Upper lobe of left lung (tissue), 6 donors: ENCODE results near the gene CEP131. TPM values are rescaled to one million over a fixed set of nuclear protein-coding genes. Genes with fewer than 3 reads are reported as not detected.

Experiments
- ATAC-seq, 2 donors: fragments of 200-7000 bp; cut with Tn5 transposase; one replicate each; pipeline ENCODE4 v1.9.1; 2022; ENCODE audit warnings: mild to moderate bottlenecking in 2 of 2, moderate library complexity in 2 of 2; ENCODE audit not compliant: low FRiP score in 2 of 2
- DNase-seq, 2 donors: peaks; one replicate each; pipeline ENCODE4 v3.0.0-alpha.2; 2019 to 2020
- H3K27ac ChIP-seq, 4 donors: fragments of 200-600 bp; sonication (generic); one replicate each; pipeline ENCODE4 v1.5.1; 2016 to 2019
- H3K27me3 ChIP-seq, 4 donors: fragments of 200-600 bp; sonication (generic); one replicate each; pipeline ENCODE4 v1.5.1; 2017 to 2019
- H3K36me3 ChIP-seq, 4 donors: fragments of 200-600 bp; sonication (generic); one replicate each; pipeline ENCODE4 v1.5.1; 2016 to 2019
- H3K4me1 ChIP-seq, 4 donors: fragments of 200-600 bp; sonication (generic); one replicate each; pipeline ENCODE4 v1.5.1; 2018 to 2019
- H3K4me3 ChIP-seq, 4 donors: fragments of 200-600 bp; sonication (generic); one replicate each; pipeline ENCODE4 v1.5.1; 2017 to 2019; ENCODE audit warnings: mild to moderate bottlenecking in 2 of 4, moderate library complexity in 1 of 4
- H3K9me3 ChIP-seq, 4 donors: fragments of 200-600 bp; sonication (generic); one replicate each; pipeline ENCODE4 v1.5.1; 2018 to 2019
- CTCF ChIP-seq, 6 experiments: fragments of 450-650 bp in 4 of 6; fragments of 200-600 bp in 2 of 6; sonication (generic) in 2 of 6; IDR thresholded peaks; one replicate each; pipeline ENCODE4 v1.5.1; 2016 to 2019; ENCODE audit warnings: antibody characterized with exemption in 6 of 6
- EP300 ChIP-seq, 4 donors: sonication (generic); formaldehyde crosslinking; IDR thresholded peaks; one replicate each; pipeline ENCODE4 v1.5.1; 2017; ENCODE audit warnings: antibody characterized with exemption in 4 of 4, control low read depth in 2 of 4
- POLR2A ChIP-seq, 4 donors: fragments of 450-650 bp; IDR thresholded peaks; one replicate each; pipeline ENCODE4 v1.5.1; 2016 to 2017; ENCODE audit warnings: antibody characterized with exemption in 4 of 4, mild to moderate bottlenecking in 2 of 4
- POLR2AphosphoS5 ChIP-seq, 2 donors: sonication (generic); formaldehyde crosslinking; IDR thresholded peaks; one replicate each; pipeline ENCODE4 v1.5.1; 2017; ENCODE audit warnings: antibody characterized with exemption in 2 of 2
- WGBS, 2 donors: methylation state at CpG; one replicate each; pipeline ENCODE4 v1.1.5; 2017 to 2018; 5-methylcytosine and 5-hydroxymethylcytosine counted together
- total RNA-seq, 6 donors: library from RNA; depleted of rRNA in 4 of 6; stranded (reverse); fragments of >200 nt in 4 of 6; gene quantifications; one replicate each; pipeline versions ENCODE4 v1.1.0 to v1.2.1, GENCODE V29; 2016 to 2021
- donor health status: DM: no; HTN: no; CAD: no; lungs with moderate emphysema.
- donor health status: DM: no; HTN: yes; CAD: no; lungs with severe emphysema.

The CEP131 gene
- total RNA-seq, 6 donors from 2014 or later = 5.3 to 55.5 (median 12.6) TPM

- H3K36me3 ChIP-seq = peaks cover 15 to 42% (median 29%) of the 10 kb centered on the region in 4 donors
- TF ChIP-seq EP300 (IDR thresholded peaks at IDR 0.05) = no peak
- no peak for TF ChIP-seq POLR2A (IDR thresholded peaks at IDR 0.05)
- TF ChIP-seq CTCF (IDR thresholded peaks at IDR 0.05) = no peak
- TF ChIP-seq POLR2AphosphoS5 (IDR thresholded peaks at IDR 0.05) = no peak
- peaks cover 10 to 13% (median 12%) of the 10 kb centered on the region in 4 donors for H3K4me1 ChIP-seq
- WGBS, 2 donors = 91 to 92% methylated on average over 14 to 26 of the region's 31 CpGs
- H3K27me3 ChIP-seq = no peaks in the 10 kb centered on the region
- no peak overlapping the region for H3K4me3 ChIP-seq
- DNase-seq (peak in 1 of 2 donors; percentile 68), ATAC-seq (no peak)
- no peaks in the 10 kb centered on the region for H3K9me3 ChIP-seq
- H3K27ac ChIP-seq = no peak overlapping the region
Observed at GRCh38 chr17:81250286-81251093, 27.7 kb upstream of the CEP131 start.

- TF ChIP-seq POLR2AphosphoS5 (IDR thresholded peaks at IDR 0.05) (no peak), POLR2A (IDR thresholded peaks at IDR 0.05) (no peak), CTCF (IDR thresholded peaks at IDR 0.05) (no peak), EP300 (IDR thresholded peaks at IDR 0.05) (no peak)
- 90 to 93% methylated on average over 10 to 14 of the region's 15 CpGs for WGBS, 2 donors
- peaks cover under 1 to 2% (median under 1%) of the 10 kb centered on the region in 4 donors for H3K4me1 ChIP-seq
- peaks cover 15 to 49% (median 32%) of the 10 kb centered on the region in 4 donors for H3K36me3 ChIP-seq
- no peaks in the 10 kb centered on the region for H3K9me3 ChIP-seq
- no peak overlapping the region for H3K27ac ChIP-seq
- H3K27me3 ChIP-seq = no peaks in the 10 kb centered on the region
- no peak for ATAC-seq
- peak in 1 of 2 donors; percentile 55 for DNase-seq
- H3K4me3 ChIP-seq = no peak overlapping the region
Observed at GRCh38 chr17:81249223-81250040, 26.7 kb upstream of the CEP131 start.

- Histone ChIP-seq H3K36me3 (peaks cover 15 to 49% (median 32%) of the 10 kb centered on the region in 4 donors), H3K27me3 (no peaks in the 10 kb centered on the region), H3K27ac (no peak overlapping the region), H3K9me3 (no peaks in the 10 kb centered on the region), H3K4me1 (no peaks in the 10 kb centered on the region), H3K4me3 (no peak overlapping the region)
- TF ChIP-seq POLR2A (IDR thresholded peaks at IDR 0.05) = no peak
- TF ChIP-seq POLR2AphosphoS5 (IDR thresholded peaks at IDR 0.05) = no peak
- no peak for TF ChIP-seq EP300 (IDR thresholded peaks at IDR 0.05)
- no peak for TF ChIP-seq CTCF (IDR thresholded peaks at IDR 0.05)
- ATAC-seq (no peak), DNase-seq (peak in 1 of 2 donors; percentile 73)
- WGBS, 2 donors = 86 to 95% methylated on average over 7 to 16 of the region's 16 CpGs
Observed at GRCh38 chr17:81248649-81249048, 25.9 kb upstream of the CEP131 start.

- H3K27me3 ChIP-seq = no peaks in the 10 kb centered on the region
- DNase-seq (no peak), ATAC-seq (no peak)
- peaks cover 14 to 46% (median 29%) of the 10 kb centered on the region in 4 donors for H3K36me3 ChIP-seq
- 87 to 88% methylated on average over 15 of the region's 15 CpGs for WGBS, 2 donors
- H3K27ac ChIP-seq = no peak overlapping the region
- TF ChIP-seq POLR2A (IDR thresholded peaks at IDR 0.05) (no peak), CTCF (IDR thresholded peaks at IDR 0.05) (no peak), EP300 (IDR thresholded peaks at IDR 0.05) (no peak), POLR2AphosphoS5 (IDR thresholded peaks at IDR 0.05) (no peak)
- no peaks in the 10 kb centered on the region for H3K4me1 ChIP-seq
- no peaks in the 10 kb centered on the region for H3K9me3 ChIP-seq
- no peak overlapping the region for H3K4me3 ChIP-seq
Observed at GRCh38 chr17:81247339-81247990, 24.7 kb upstream of the CEP131 start.
